ENCODE data around the gene DPPA3. TPM values are rescaled to one million over a fixed set of nuclear protein-coding genes. Genes with fewer than 3 reads are reported as not detected.

DPPA3 gene
- total and polyA plus RNA-seq, 2 donors (not counting 3 experiments of a cell fraction or from before 2014, with no cell fraction given): not detected

- no peaks in the 10 kb centered on the region for H3K36me3 ChIP-seq (ENCODE audit: control insufficient read depth in 2 of 2, extremely low read depth in 1 of 2, insufficient read depth in 2 of 2, low read length in 2 of 2)
- no TSS peak for BruUV-seq (replicated peaks)
- dilution Hi-C loops (cut with MboI; ENCODE audit: extremely low pct_ligation_motif_present, low sequenced_read_pairs): no loop called here
- no peak overlapping the region for H3K9ac ChIP-seq (replicated peaks; ENCODE audit: extremely low read depth, insufficient read depth, low read length)
- peaks cover 0 to 6% of the 10 kb centered on the region in 2 experiments for H3K27me3 ChIP-seq (ENCODE audit: control insufficient read depth in 2 of 2, insufficient read depth in 2 of 2, low read length in 2 of 2)
- H3K27ac ChIP-seq (ENCODE audit: insufficient read depth, low read depth, low read length): no peak overlapping the region
- H3K4me3 ChIP-seq (replicated peaks in 1 of 3; ENCODE audit: insufficient read depth in 1 of 3, low read depth in 1 of 3, low read length in 3 of 3): no peak overlapping the region
- FAIRE-seq: peak; percentile 12
- H3K9me3 ChIP-seq (replicated peaks; ENCODE audit: control insufficient read depth, insufficient read depth, low read length): no peaks in the 10 kb centered on the region
- H3K4me2 ChIP-seq (ENCODE audit: insufficient read depth, low read length): no peak overlapping the region
- H3K4me1 ChIP-seq (ENCODE audit: control insufficient read depth, extremely low read depth, insufficient read depth, low read length): peaks cover 3% of the 10 kb centered on the region
- POLR2A ChIA-PET: interaction anchor here (1.4 kb wide), 1 partner anchor 17 kb away, joined by 4 read pairs; the partner anchor contains the start of gene GDF3
- CTCF ChIA-PET: interaction anchor here (0.6 to 6.8 kb wide), 3 partner anchors 38 to 127 kb away, joined by 3 to 141 read pairs (median 3); no protein-coding TSS in a partner anchor
- H4K20me1 ChIP-seq (replicated peaks; ENCODE audit: control insufficient read depth, extremely low read depth, insufficient read depth, low read length): no peaks in the 10 kb centered on the region
- no peak overlapping the region for H2AFZ ChIP-seq (ENCODE audit: low read depth, low read length)
- TF ChIP-seq GATA2 (IDR thresholded peaks at IDR 0.05; ENCODE audit: insufficient read depth, insufficient read length, low read depth, low read length): no peak
- no peak for TF ChIP-seq CTCF (IDR thresholded peaks at IDR 0.05; ENCODE audit: extremely low read depth in 1 of 2, insufficient read depth in 1 of 2, low read depth in 1 of 2, low read length in 2 of 2)
- no peak for TF ChIP-seq POLR2A (IDR thresholded peaks at IDR 0.05; ENCODE audit: low read depth, low read length)
- no peak for TF ChIP-seq POLR2AphosphoS5 (IDR thresholded peaks at IDR 0.05; ENCODE audit: insufficient read depth, low read depth, low read length)
- no peak for TF ChIP-seq JUN (IDR thresholded peaks at IDR 0.05; ENCODE audit: borderline replicate concordance, insufficient read depth, insufficient read length, low read depth)
- TF ChIP-seq MYC (IDR thresholded peaks at IDR 0.05; ENCODE audit: low read depth, low read length): no peak
- peak; percentile 64 for DNase-seq (ENCODE audit: low read depth, low spot score)
- no peaks in the 10 kb centered on the region for H3K79me2 ChIP-seq (ENCODE audit: control insufficient read depth, insufficient read depth, low read length)
- H3K9me1 ChIP-seq (replicated peaks; ENCODE audit: control insufficient read depth, extremely low read depth, insufficient read depth, low read length): no peaks in the 10 kb centered on the region
- intact Hi-C loops (cut with micrococcal nuclease): loop anchor here (10.0 kb wide), 1 partner anchor 315 kb away; no protein-coding TSS in a partner anchor
These were observed 31.8 kb upstream of the DPPA3 start for GRCh38 chr12:7679251-7680045.
